M059J (cell line): Measurements from ENCODE around the gene MVD. TPM values are rescaled to one million over a fixed set of nuclear protein-coding genes. Genes with fewer than 3 reads are reported as not detected.
"Not testable (repeated sequence)": the region's sequence is repeated elsewhere in the genome, so short reads cannot be mapped to it uniquely, and the experiment has no call there.

Experiments used
- DNase-seq: peaks from one replicate; pipeline ENCODE4 v3.0.0-alpha.2; 2012; ENCODE audit warnings: low read depth
- total RNA-seq: library from RNA; depleted of rRNA; stranded (reverse); fragments of >200 nt; shearing (Covaris generic); gene quantifications from 2 replicates; pipeline ENCODE4 v1.2.3, GENCODE V29; 2014

The MVD gene
- total RNA-seq, 1 experiment from 2014 or later, result 42.4 TPM

DNA sequence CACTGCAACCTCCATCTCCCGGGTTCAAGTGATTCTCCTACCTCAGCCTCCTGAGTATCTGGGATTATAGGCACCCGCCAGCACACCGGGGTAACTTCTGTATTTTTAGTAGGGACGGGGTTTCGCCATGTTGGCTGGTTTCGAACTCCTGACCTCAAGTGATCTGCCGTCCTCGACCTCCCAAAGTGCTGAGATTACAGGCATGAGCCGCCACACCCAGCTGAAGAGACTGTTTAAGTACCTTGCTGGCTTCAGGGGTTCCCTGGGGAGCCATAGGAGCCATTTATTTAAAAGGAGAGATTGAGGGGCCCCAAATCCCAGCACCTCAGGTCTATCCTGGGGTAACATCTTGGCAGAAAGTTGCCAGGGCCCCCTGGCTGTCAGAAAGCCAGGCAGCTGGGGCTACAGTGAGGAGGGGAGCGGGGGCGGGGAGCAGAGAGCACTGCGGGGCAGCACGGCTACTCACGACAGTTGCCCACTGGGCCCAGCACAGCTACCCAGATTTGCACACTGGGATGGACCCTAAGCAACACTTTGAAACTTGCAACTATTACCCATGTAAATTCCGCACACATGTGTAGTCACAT is 21.8 kb upstream of the MVD start:
- DNase-seq, result no peak

DNA sequence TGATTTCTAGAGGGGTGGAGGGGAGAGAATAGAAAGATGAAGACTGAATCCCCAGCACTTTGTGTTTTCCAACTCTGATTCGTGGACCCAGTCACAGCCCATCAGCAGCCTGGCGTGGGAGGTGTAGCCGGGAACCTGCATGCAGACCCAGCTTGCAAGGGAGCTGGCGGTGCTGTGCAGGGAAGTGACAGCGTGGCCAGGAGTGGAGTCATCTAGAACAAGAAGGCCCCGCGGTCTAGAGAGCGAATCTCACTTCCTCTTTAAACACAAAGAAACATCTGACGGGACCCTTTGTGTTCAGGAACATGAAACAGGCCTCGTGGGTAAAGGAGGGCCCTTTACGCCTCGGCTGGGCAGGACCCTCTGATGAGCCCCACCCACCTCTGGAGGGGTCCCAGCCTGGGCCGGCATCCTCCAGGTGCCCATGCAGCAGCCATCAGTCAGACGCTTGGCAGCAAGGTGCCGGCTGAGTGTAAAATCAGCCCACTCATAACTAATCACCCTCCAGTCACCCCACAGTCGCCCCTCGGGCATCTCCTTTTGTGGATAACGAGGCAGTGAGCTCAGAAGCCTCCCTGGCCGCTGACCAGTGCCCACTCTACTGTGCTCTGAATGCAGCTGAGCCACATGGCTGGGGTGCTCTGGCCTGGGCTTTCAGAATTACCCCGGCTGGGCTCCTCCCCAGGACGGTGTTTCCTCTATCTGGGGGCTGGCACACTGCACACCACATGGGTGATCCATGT is 19.0 kb upstream of the MVD start:
- no peak for DNase-seq

DNA sequence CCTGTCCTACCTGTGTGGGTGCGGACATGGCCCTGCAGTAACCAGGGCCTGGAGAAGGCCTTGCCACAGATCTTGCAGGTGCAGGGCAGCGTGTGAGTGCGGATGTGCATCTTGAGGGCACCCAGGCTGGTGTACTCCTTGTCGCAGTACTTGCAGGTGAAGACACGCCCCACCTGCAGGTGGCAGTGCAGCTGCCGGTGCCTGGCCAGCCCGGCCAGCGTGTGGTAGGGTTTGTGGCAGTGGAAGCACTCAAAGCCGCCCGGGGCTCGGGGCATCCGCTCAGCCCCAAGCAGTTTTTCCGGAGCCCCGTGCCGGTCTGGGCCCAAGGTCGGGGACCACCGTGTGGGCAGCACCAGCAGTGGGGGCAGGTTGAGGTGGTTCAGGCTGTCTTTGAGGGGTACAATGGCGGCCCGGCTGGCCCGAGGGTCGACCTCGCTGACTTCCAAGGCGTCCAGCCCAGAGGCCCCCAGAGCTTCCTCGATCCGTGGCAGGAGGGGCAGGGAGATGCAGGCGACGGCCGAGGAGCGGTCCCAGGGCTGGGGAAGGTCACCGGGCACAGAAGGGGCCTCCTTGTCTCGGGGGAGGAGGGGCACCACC is 18.3 kb upstream of the MVD start:
- no peak for DNase-seq

DNA sequence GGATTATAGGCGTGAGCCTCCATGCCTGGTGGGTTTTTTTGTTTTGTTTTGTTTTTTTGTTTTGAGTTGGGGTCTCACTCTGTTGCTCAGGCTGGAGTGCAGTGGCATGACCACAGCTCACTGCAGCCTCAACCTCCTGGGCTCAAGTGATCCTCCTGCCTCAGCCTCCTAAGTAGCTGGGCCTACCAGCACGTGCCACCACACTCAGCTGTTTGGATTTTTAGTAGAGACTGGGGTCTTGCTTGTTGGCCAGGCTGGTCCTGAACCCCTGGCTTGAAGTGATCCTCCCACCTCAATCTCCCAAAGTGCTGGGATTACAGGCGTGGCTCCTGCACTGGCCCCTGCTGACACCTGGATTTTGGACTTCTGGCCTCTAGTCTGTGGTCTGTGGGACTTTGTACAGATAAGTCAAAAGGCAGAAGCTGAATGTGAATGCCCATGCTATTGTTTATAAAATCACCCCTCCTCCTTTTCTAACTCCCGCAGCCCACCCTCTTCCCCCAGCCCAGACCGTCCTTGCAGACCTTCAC is 17.7 kb upstream of the MVD start:
- DNase-seq, result no peak

DNA sequence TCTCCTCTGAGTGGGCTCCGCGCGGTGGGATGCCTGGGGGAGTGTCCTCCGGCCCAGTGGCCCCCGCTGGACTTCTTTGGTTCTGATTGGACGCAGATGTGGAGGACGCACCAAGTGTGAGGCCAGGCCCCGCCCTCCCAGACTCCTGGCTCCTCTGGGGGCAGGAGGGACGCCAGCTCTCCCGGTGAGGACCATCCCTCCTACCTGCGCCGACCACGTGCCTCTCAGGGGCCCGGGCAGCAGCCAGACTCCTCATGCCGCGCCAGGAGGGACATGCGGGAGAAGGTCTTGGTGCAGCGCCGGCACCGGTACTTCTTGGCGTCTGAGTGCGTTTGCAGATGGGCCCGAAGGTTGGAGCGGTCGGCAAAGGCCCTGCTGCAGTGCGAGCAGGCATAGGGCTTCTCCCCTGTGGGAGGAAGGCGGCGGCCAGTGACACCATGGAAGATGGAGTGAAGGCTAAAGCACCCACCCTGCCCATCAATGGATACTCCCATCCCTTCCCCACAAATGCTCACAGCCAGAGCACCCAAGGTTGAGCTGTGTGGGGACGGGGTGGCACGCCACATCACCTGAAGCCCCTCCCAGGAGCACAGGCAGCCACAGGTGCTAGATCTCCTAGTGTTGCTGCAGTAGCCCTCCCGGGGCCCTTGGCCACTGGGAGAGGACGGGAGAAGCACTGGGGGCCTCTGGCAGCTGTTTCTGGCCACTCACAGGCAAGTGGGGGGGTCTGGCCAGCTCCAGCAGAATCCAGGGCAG is 15.5 kb upstream of the MVD start:
- DNase-seq, result no peak

DNA sequence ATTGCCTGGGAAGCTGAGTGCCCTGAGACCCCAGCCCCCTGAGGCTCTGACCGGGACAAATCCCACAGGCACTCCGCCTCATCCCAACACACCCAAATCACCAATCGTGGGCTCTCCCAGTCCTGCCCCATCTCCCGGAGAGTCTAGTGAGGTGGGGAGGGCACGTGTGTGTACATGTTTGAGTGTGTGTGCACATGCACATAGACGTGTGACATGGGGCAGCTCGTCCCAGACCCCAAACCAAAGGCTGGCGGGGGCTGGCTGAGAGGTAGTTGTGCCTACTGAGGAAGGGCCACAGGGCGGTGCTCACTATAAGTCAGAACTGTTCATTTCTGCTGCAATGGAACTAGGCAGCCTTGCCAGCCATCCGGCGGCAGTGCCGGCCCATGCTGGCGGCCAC is 14.8 kb upstream of the MVD start:
- DNase-seq, result no peak

DNA sequence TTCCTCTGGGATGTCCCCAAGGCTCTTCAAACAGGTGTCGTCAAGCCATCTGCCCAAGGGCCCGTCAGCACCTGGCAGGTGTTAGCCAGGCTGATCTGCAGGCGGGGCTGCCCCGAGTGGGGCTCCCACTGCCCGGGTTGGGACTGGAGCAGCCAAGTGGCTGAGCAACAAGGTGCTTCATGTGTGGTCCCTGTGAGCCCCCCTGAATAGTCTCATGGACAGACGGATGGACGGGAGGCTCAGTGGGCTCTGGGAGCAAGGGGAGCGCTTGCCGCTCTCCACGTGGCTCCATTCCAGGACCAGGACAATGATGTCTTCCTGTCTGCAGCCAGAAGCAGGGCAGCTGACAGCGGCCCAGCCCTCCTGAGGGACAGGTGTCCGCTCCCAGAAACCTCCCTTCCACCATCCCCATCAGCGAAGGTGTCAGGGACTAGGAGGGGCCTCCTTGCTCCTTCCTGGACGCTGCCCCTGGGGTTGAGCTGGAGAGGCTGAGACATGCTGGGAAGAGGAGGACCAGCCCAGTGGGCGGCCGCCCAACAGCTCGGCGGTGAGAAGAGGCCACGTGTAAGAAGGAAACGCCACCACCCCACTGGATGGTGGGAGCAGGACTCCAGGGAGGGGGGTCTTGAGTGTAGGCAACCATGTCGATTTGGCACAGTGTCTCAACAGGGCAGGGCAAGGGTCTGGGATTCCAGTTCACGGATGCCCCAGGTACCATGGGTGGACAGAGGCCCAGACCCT is 13.8 kb upstream of the MVD start:
- no peak for DNase-seq

DNA sequence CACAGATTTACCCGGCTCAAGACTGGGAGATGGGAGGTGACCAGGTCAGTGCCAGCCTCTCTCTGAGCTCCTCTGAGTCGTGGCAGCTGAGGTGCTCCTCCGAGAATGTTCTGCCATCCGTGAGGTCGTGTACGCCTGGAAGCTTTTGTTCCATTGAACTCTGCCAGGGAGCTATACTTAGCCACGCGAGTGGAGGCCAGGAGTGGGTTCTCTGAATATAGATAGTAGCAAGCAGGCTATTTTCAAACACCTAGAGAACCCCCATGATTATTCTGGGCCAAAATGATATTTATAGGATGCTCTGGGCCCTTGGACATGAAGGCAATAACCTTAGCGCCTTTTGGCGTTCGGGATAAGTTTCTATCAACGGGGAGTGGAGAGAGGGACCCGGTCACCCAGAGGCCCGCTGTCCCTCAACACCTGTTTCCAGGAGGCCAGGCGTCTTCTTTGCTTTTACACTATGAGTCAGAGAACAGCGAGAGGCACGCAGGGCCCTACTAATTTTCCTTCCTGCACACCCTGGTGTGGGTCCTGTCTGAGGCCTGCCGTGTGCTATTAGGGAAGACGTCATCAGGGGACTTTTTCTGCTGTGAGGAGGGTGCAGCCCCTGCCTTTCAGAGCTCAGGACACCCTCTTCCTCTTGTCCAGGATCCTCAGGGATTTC is 11.0 kb upstream of the MVD start:
- no peak for DNase-seq

DNA sequence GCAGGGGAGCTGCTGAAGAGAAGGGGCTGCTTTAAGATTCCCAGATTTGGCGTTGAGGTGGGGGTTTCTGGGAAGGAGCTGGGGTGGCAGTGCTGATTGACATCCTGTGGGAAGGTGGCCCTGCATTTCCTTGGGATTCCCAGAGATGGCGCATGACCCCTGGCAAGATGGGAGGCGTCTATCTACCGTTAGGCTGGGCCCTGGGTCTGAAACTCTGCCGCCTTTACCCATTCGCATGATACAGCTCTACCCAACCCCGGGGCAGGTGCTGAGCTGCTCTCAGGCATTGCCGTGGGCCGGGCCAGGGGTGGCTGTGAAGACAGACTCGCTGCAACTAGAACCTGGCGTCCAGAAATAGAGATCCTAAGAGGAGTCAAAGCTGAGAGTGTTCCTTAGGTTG is 9.9 kb upstream of the MVD start:
- no peak for DNase-seq

DNA sequence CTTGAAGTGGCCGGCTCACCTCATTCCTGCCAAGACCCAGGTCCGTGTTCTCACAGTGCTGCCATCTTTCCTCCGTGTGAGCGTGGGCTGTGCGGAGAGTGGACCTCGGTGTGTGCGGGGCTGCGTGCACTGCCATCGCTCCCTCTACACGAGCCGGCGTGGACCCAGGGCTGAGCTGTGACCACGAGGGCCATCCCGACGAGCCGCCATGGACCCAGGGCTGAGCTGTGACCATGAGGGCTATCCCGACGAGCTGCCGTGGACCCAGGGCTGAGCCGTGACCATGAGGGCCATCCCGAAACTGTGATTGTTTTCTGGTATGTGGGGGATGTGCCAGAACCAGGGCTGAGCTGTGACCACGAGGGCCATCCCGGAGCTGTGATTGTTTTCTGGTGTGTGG is 8.9 kb upstream of the MVD start:
- DNase-seq, result no peak

DNA sequence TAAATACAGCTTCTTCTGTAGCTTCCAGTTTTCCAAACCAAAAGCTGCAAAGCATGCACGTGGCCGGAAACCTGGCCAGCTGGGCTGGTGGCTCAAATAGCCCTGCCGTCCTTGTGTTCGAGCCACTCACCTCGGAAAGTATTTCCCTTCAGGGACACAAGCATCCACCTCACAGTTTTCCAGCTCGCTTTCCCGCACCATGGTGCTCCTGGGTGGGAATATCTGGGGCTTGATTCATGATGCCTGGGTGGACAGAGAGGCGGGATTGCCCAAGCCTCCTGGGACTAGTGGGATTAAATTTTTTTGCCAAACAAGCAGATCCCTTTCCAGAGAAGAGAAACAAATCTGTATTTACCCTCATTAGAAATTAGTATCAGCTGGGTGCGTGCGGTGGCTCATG is 7.1 kb upstream of the MVD start:
- DNase-seq, result no peak

DNA sequence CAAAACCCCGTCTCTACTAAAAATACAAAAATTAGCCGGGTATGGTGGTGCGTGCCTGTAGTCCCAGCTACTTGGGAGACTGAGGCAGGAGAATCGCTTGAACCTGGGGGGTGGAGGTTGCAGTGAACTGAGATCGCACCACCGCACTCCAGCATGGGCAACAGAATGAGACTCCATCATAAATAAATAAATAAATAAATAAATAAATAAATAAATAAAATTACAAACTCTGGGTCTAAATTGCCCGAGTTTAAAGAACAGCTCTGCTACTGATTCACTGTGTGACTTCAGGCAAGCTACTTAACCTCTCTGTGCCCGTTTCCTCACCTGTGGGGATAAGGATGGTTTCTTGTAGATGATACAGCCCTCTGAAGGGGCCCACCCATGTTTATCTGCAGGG is 6.6 kb upstream of the MVD start:
- DNase-seq, result not testable (repeated sequence)

DNA sequence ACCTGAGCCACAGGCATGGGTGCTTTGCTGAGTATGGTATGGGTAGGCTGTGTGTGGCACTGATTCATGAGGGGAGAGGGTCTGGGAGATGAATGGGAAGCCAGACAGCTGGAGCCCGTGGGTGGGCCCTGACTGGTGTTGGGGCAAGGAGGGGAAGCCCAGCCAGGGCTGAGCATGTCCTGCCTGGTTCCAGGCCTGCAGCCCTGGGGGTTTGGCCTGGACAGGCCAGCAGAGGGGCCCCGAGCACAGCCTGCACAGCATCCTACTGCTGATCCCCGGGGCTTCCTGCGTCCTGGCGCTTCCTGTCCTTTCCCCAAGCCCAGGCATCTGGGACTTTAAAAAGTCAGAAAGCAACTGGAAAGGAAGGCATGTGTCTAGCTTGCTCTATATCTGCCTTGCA is 4.6 kb upstream of the MVD start:
- DNase-seq, result no peak

DNA sequence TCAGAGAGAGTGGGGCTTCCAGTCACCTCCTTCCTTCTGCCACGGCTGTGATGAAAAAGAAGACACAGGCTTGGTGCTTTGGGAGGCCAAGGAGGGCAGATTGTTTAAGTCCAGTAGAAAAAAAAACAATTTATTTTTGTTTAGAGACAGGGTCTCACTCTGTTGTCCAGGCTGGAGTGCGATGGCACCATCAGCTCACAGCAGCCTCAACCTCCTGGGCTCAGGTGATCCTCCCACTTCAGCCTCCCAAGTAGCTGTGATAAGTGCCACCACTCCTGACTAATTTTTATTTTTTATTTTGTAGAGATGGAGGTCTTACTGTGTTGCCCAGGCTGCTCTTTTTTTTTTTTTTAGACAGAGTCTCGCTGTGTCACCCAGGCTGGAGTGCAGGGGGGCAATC is 2.7 kb upstream of the MVD start:
- DNase-seq, result no peak

DNA sequence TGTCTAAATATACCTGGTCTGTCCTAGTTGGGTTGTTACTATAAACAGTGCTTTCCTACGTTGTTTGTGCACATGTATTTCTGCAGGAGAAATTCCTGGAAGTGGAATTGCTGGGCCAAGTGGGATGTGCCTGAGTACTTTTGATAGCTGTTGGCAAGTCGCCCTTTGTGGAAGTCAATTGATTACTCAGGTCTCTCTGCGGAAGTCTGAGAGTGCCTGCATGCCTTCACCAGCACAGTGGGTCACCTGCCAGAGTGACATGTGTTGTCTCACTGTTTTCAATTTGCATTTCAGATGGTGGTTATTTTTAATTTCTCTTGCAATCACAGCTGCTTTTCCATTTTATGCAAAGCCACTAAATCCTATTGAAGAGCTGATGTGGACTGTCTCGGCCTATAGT is 2.3 kb upstream of the MVD start:
- no peak for DNase-seq

DNA sequence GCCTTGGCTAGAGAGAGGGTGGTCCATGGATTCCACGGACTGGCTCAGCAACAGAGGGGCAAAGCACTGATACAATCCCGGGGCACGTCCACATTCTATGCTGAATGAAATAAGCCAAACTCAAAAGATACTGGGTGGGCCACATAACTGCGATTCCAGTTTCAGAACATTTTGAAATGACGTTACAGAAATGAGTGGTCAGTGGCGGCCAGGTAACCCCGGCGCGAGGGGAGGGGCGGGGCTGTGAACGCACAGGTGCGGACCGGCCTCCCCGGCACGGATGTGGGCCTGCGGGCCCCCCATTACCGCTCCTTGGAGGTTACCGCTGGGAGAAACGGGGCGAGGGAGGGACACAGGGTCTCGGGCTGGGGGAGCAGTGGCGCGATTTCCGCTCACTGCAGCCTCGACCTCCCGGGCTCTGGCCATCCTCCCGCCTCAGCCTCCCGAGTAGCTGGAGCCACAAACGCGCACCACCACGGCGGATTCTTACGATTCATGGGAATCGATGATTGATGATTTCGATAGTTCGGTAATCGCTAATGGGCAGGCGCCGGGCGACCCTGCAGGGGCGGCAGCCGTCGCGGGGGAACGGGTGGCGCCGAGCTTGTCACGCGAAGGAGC is 559 bp downstream of the MVD start:
- no peak for DNase-seq

DNA sequence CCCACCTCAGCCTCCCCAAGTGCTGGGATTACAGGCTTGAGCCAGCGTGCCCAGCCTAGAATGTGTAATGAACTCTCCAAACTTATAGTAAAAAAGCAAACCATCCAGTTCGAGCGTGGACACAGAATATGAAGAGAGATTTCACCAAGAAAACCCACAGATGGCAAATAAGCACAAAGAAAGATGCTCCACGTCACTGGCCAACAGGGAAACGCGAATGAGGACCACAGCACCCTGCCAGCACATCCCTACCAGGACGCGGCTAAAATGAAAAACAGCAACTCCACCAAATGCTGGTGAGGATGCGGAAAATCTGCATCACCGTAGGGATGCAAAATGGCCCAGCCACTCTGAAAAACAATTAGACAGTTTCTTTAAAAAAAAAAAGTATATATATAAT is 1.4 kb downstream of the MVD start:
- DNase-seq, result no peak

DNA sequence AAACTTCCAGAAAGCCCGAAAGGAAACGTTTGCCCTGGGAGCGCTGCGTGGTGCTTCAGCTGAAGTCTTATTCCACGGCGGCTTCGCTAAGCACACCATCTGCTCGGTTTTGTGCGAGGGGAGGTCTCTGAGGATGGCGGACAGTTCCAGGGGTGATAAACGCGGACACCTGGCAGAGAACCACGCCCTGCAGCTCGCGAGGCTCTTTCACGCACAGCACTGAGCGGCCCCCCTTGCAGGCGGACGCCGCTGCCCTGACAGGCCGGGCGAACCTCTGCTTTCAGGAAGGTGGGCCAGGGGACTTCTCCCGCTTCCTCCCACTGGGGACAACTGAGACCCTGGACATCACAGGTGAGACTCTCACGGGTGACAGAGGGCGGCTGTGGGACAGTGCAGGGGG is 3.7 kb downstream of the MVD start:
- DNase-seq, result no peak

DNA sequence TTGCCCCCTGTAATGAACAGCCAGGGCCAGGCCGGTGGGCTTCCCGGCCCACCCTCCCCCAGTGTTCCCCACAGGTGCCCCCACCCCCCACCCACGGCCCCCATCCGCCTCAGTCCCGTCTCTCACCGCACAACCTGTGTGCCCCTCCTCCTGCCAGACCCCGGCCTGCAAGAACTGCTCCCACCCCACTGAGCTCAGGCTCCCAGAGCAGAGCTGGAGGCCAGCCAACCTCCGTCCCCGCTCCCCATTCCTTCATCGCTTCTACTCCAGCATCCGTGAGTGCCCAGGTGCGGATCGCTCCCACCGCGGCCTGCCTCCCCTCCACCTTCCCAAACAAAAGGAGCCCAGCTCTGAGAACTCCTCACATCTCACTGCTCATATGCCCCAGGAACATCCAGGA is 4.2 kb downstream of the MVD start:
- no peak for DNase-seq

DNA sequence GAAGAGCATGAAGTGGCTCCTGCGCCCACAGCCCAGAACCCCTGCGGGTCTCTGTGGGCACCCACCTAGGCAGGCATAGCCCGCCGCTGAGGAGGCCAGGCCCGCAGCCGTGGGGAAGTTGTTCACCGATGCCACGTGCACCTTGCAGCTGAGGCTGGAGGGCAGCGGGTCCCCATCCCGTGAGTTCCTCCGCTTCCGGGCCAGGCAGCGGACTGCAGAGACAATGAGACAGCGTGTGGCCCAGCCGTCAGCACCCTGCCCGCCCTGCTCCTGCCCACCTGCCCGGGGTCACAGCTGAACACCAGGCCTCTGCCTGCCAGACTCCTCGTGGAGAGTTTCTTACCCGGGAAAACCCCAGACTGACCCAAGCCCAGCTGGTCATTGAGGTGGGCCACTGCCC is 5.5 kb downstream of the MVD start:
- no peak for DNase-seq
